Medulla oblongata (tissue), 1 donor: ENCODE data around the gene CUX1.

Source experiments
- DNase-seq: peaks from one replicate; pipeline ENCODE4 v3.0.0-alpha.2; 2015; ENCODE audit errors: extremely low spot score

Gene CUX1

DNA sequence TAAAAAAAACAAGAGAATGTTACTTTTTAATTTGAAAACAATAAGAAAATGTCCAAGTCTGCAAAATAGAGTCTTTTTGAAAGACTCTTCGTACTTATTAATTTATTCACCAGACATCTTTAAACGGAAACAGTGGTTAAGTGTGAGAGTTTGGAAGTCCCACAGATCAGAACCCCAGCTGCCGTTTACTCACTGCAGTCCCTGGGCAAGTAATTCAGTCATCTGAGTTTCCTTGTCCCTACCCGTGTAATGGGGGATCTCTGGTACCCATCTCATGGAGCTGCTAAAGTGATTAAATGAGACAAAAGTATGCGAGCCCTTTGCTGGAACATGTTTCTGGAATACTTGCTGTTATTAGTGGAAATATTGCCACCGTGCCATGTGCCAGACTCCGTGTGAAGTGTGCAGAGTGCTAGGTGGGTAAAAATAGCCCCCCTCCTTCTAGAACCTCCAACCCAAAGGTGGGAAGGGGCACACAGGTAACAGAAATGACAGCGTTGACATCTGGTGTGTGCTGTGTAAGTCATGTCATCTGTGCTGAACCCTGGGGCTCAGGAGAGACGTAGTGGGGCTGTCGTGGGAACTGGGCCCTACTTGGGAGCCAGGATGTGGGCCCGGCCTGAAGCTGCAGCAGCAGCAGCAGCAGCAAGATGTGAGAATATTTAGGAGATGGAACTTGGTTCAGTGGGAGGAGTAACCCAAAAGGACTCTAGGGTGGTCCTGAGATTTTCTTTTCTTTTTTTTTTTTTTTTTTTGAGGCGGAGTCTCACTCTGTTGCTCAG, 140.5 kb downstream of the CUX1 start:
- DNase-seq, result no peak

DNA sequence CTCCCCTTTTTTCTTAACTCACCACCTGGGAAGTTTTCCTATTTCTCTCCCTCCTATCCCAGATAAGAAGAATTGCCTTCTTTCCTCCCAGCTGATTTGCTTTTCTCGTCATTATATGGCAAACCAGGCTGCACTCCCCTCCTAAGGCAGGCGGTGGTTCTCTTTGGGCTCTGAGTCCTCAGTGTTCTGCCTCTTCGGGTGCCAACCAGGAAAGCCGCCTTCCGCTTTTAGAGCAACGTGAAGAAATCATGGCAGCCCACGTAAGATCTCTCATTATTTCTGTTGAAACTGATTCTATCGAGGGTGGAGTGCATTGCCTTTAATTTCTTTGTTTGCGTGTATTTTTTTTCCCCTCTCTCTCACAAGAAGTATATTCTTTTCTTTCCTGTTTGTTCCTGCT, 141.9 kb downstream of the CUX1 start:
- DNase-seq, result no peak

DNA sequence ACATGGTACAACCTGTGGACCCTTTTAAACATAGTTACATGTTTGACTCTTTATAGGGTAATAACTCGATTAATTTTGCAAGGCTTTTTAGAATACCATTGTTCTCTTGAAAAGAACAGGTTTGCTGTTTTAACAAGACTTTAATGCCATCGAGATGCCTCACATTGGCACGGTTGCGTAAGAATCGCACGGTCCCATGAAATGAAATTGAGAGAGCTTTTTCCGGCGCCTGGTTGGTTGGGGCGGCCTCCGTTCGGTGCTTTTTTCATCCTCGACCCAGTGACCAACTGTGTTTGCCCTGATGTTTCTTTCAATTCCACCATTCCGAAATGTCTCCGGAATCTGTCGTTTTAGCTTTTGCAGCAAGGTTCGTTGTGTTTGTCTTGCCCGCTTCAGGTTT, 142.4 kb downstream of the CUX1 start:
- no peak for DNase-seq

DNA sequence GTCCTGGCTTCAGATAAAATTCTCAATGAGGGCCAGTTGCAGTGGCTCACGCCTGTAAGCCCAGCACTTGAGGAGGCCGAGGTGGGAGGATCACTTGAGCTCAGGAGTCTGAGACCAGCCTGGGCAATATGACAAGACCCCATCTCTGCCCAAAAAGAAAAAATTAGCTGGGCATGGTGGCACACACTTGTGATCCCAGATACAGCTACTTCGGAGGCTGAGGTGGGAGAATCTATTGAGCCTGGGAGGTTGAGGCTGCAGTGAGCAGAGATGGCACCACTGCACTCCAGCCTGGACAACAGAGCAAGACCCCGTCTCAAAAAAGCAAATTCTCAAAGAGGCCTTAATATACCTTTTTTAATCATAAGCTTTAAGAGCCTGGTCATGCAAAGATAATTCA, 142.9 kb downstream of the CUX1 start:
- DNase-seq, result no peak

DNA sequence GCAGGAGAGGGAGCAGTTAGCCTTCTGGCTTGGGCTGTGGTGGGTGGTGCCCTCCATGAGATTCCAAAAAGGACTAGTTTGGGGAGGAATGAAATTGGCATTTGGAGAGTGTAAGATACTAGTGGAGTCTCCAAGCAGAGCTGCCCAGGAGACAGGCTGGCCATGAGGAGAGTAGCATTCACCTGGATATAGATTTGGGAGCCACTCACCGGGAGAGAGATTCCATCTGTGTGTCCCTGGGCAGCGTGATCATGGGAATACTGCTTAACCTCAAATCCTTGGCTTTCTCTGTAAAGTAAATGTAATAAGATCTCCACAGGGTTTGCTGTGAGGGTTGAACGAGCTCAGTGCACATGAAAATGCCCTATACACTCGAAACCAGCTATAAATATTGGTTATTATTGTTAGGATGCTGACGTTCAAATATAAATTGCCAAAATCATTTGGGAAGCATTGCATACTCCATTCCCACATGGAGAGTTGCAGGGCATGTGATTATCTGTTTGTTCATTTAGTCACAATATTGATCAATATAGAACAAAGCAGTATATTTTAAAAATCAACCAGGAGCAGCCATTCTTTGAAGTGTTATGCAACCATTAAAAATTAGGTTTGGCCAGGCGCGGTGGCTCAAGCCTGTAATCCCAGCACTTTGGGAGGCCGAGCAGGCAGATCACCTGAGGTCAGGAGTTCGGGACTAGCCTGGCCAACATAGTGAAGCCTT, 143.7 kb downstream of the CUX1 start:
- no peak for DNase-seq

- no peak for DNase-seq
These were observed 144.4 kb downstream of the CUX1 start for GRCh38 chr7:101961811-101962210.

DNA sequence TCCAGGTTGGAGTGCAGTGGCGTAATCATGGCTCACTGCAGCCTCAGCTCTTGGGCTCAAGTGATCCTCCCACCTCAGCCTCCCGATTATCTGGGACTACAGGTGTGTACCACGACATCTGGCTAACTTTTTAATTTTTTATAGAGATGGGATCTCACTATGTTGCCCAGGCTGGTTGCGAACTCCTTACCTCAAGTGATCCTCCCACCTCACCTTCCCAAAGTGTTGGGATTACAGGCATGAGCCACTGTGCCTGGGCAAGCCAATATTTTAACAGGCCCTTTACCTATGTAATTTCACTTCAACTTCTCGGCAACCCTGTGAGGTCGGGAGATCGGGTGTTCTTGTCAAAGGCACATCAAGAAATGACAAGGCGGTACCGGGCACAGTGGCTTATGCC, 146.3 kb downstream of the CUX1 start:
- DNase-seq, result no peak

DNA sequence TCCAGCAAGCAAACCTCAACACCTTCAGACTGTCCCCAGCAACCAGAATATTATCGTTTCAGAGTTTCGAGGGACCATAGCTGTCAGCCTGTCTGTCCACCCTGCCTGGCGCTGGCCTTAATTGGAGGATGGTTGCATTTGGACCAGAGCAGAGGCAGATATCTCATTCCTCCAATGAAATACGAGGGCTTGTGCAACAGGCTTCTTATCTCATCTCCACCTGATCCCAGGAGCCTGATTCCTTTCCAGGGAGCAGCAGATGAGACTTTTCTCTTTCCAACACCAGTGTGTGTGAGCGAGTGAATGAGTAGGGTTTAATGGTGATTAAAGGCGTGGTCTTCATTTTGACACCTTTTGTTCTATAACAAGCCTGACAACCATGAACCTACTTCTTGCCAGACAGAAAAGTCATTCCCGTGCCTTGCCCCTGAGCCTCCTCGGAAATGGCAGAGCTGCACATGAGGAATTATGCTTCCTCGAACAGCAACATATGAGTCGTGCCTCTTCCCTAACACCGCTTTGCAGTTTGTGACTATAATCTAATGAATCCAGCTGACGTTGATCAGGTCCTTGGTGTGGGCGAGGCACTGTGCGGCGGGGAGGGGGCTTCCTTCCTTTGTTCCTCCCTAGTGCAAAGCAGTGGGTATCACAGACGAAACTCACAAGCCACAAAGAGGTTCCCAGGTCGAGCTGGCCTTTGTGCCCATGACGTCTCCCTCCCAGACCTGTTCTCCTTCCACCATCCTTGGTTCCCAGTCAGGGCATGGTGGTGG, 147.4 kb downstream of the CUX1 start:
- DNase-seq, result no peak

DNA sequence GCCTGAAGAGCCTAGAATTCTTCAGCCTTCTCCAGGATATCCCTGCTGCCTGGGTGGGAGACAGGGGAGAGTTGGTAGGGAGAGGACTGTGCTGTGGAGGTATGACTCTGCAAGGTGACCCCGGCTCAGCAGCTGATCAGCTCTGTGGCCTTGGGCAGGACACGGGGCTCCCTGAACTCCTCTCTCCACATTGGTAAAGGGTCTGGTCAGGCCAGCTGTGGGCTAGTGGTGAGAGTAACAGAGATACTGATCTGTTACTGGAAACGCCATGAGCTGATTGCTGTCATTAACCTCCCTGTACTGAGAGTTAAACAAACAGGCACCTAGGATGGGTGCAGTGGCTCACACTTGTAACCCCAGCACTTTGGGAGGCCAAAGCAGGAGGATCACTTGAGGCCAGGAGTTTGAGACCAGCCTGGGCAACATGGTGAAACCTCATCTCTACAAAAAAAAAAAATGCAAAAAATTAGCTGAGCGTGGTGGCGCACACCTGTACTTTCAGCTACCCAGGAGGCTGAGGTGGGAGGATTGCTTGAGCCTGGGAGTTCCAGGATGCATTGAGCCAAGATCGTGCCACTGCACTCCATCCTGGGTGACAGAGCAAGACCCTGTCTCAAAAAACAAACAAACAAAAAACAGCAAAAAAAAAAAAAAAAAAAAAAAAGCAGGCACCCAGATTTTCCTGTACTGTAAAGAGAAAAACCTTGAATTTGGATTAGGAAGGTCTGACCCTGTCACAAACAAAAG, 151.5 kb downstream of the CUX1 start:
- no peak for DNase-seq

DNA sequence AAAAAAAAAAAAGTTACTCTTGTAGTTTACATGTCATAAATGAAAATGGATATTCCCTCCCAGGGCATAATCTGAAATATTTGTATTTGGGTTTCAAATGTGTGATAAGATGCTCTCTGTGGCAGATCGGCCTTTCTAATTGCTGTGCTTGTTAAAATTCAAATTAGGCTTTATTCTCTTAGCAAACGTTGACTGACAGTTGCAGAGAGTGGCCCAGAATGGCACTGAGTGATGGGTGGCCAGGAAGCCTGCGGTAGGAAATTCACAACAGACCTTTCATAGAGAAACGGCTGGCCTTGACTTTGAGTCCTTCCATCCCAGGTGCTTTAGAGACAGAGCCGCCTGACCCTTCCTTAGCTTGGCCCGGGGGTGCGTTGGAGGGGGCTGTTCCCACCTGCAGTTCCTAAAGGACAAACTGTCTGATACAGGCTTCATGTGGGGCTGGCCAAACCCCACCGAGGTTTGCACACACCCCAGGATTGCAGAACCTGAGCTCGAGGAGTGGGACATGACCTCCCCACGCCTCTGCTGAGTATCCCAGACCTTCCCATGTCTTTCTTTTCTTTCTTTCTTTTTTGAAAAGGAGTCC, 152.7 kb downstream of the CUX1 start:
- DNase-seq, result no peak

DNA sequence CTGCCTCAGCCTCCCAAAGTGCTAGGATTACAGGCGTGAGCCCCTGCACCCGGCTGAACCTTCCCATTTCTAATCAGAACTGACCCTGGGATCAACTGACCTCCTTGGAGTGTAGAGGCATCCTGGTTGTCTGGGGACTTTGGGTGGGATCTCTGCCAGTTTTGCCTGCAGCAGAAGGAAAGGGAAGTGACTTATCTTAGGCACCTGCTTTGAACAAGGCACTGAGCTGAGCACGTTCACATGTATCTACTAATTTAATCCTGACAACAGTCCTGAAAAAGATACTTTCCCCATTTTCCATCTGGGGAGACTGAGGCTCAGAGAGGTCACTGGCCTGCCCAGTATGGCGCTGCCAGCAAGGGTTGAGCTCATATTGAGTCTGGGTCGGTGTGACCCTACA, 153.4 kb downstream of the CUX1 start:
- DNase-seq, result no peak

DNA sequence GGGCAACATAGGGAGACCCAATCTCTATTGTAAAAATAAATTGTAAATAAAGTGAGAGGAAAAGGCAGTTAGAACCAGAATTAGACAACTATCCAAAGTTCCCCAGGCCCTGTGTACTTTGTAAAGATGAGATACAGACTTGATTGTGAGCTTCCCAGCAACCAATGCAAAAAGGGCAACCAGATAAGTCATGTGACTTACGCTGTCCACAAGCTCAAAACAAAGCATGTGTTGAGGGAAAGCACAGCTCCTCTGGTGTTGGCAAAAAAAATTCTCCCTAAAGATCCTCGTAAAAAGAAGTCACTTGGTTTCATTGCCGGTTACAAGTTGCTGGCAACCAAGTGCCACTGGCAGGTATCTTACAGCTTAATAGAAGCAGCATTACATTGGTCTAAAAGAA, 154.0 kb downstream of the CUX1 start:
- DNase-seq, result no peak

GRCh38 chr7:101972627-101973026, 155.2 kb downstream of the CUX1 start:
- DNase-seq, result no peak

- DNase-seq, result no peak
These were observed 155.7 kb downstream of the CUX1 start for GRCh38 chr7:101973130-101973529.

- no peak for DNase-seq
These were observed 157.0 kb downstream of the CUX1 start for GRCh38 chr7:101974393-101974792.

DNA sequence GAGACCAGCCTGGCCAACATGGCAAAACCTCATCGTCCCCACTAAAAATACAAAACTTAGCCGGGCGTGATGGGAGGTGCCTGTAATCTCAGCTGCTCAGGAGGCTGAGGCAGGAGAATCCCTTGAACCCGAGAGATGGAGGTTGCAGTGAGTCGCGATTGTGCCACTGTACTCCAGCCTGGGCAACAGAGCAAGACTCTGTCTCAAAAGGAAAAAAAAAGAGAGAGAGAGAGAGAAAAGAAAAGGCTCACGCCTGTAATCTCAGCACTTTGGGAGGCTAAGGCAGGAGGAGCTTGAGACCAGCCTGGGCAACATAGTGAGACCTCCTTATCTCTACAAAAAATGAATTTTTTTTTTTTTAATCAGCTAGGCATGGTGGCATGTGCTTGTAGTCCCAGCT, 157.6 kb downstream of the CUX1 start:
- DNase-seq, result no peak

- DNase-seq, result no peak
These were observed 159.0 kb downstream of the CUX1 start for GRCh38 chr7:101976411-101976810.

DNA sequence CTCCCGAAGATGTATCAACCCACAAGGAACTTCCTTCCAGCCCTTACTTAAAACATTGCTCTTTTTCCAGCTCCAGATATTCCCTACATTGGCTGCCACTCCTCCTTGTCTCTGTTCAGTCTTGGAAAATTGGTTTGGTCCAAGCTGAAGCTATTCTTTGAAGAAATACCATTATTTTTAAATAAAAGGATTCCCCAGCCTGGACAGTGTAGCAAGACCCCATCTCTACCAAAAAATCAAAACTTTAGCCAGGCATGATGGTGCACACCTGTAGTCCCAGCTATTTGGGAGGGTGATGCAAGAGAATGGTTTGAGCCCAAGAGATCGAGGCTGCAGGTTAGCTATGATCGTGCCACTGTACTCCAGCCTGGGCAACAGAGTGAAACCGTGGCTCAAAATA, 159.8 kb downstream of the CUX1 start:
- DNase-seq, result no peak

DNA sequence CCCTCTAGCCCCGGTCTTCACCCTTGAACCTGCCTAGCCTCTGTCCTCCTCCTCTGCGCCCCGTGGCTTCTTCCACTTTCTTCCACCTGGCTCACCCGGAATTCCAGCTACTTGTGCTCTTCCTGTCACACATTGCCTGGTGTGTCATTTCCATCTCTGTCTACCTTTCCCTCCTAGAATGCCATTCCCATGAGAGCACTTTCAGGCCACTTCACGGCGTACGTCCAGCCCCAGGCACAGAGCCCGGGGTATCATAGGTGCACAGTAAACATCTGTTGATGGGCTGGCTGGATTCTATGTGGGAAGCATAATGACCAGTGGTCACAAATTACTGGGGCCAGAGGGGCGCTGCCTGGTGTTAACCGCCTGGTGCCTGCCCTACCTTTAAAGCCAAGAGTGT, 161.3 kb downstream of the CUX1 start:
- DNase-seq, result no peak

- DNase-seq, result no peak
These were observed 165.9 kb downstream of the CUX1 start for GRCh38 chr7:101983147-101983811.
